Measurements from ENCODE around the gene ADCY2. TPM values are rescaled to one million over a fixed set of nuclear protein-coding genes. Genes with fewer than 3 reads are reported as not detected.

Gene ADCY2
- total RNA-seq, 1 donor from 2014 or later = 18.4 TPM

DNA sequence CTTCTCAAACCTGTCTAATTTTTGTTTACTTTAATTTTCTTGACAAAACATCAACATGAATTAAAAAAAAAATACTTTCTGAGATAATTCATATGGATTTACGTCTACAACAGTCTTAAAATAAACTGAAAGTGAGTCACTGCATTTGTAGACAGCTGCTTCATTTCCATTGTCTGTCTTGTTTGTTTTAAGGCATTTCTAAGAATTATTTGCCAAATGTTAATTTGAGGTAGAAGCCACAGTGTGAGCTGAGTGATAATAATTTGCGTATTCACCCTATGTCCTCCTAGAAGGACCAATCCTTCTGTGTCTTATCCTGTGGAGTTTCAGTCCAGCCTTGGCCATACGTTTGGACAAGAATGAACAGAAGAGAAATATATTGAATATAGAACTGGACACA lies 280.5 kb downstream of the ADCY2 start:
- TF ChIP-seq CTCF (IDR thresholded peaks at IDR 0.05) (no peak), POLR2AphosphoS5 (IDR thresholded peaks at IDR 0.05; ENCODE audit: insufficient read depth in 1 of 2, low read depth in 1 of 2) (no peak), POLR2A (IDR thresholded peaks at IDR 0.05) (no peak)
- H3K4me3 ChIP-seq = no peak overlapping the region
- H3K27me3 ChIP-seq = no peaks in the 10 kb centered on the region
- intact Hi-C loops (cut with DNase I) = no loop called here
- H3K27ac ChIP-seq = no peak overlapping the region
- no peaks in the 10 kb centered on the region for H3K9me3 ChIP-seq
- H3K4me1 ChIP-seq = no peaks in the 10 kb centered on the region
- DNase-seq (ENCODE audit: extremely low spot score in 2 of 2) = no peak
- no peaks in the 10 kb centered on the region for H3K36me3 ChIP-seq

DNA sequence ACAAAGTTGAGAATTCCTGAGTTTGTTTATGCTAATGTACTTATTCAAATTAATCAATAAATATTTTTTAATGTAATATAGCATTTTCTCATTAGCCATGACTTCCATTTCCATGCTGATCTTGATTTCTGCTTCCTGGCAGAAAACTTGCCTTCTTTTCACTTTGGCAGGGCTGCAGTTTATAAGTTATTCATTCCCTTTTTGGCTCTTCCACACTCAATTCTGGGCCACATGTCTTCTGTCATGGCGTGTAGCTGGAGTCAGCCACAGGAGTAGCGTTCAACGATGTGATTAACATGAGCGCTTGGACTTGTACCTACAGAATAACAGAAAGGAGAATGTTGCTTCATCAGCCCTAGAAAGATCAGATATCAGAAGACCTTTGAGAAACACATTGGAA lies 282.1 kb downstream of the ADCY2 start:
- Histone ChIP-seq H3K36me3 (no peaks in the 10 kb centered on the region), H3K27ac (no peak overlapping the region)

GRCh38 chr5:7679663-7680062 lies 283.7 kb downstream of the ADCY2 start:
- no peak overlapping the region for H3K4me3 ChIP-seq
- DNase-seq (ENCODE audit: extremely low spot score in 2 of 2) = no peak
- no peak overlapping the region for H3K27ac ChIP-seq
- TF ChIP-seq POLR2AphosphoS5 (IDR thresholded peaks at IDR 0.05; ENCODE audit: insufficient read depth in 1 of 2, low read depth in 1 of 2) (no peak), CTCF (IDR thresholded peaks at IDR 0.05) (no peak)
- intact Hi-C loops (cut with DNase I) = no loop called here
- H3K4me1 ChIP-seq = no peaks in the 10 kb centered on the region
- H3K9me3 ChIP-seq = no peaks in the 10 kb centered on the region
- no peaks in the 10 kb centered on the region for H3K27me3 ChIP-seq
- H3K36me3 ChIP-seq = no peaks in the 10 kb centered on the region

More for the DNA sequence above, 282.1 kb downstream of the ADCY2 start:
- Histone ChIP-seq H3K4me3 (no peak overlapping the region), H3K27me3 (no peaks in the 10 kb centered on the region), H3K9me3 (no peaks in the 10 kb centered on the region), H3K4me1 (no peaks in the 10 kb centered on the region)
- DNase-seq (ENCODE audit: extremely low spot score in 2 of 2) = no peak
- no peak for TF ChIP-seq POLR2AphosphoS5 (IDR thresholded peaks at IDR 0.05; ENCODE audit: insufficient read depth in 1 of 2, low read depth in 1 of 2)
- TF ChIP-seq CTCF (IDR thresholded peaks at IDR 0.05) = no peak
- TF ChIP-seq POLR2A (IDR thresholded peaks at IDR 0.05) = no peak
- intact Hi-C loops (cut with DNase I) = no loop called here

- intact Hi-C loops (cut with DNase I) = no loop called here
- no peaks in the 10 kb centered on the region for H3K4me1 ChIP-seq
- no peak for TF ChIP-seq POLR2A (IDR thresholded peaks at IDR 0.05)
- no peak for TF ChIP-seq POLR2AphosphoS5 (IDR thresholded peaks at IDR 0.05; ENCODE audit: insufficient read depth in 1 of 2, low read depth in 1 of 2)
- no peak for TF ChIP-seq CTCF (IDR thresholded peaks at IDR 0.05)
- H3K9me3 ChIP-seq = no peaks in the 10 kb centered on the region
- no peaks in the 10 kb centered on the region for H3K36me3 ChIP-seq
- no peak overlapping the region for H3K4me3 ChIP-seq
- H3K27ac ChIP-seq = no peak overlapping the region
- H3K27me3 ChIP-seq = no peaks in the 10 kb centered on the region
- no peak for DNase-seq (ENCODE audit: extremely low spot score in 2 of 2)
These were observed 284.3 kb downstream of the ADCY2 start for GRCh38 chr5:7680260-7680659.

DNA sequence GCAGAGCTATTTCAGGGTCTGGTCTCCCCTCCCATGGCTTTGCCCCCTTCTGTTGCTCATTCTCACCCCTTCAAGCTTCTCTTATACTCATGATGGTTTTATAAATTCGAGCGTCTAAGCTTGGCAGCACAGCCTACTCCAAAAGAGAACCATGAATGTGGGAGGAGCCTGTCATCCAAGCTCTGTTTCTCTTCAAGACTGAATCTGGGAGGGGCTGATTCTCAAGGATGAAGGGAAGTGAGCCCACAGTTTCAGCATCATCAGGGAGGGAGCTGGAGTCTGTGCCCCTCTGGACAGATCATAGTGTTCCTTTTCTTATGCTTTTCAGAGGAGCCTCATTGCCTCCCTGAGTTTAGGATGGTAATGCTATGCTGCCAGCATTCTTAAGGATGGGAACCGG lies 286.4 kb downstream of the ADCY2 start:
- no peak for DNase-seq (ENCODE audit: extremely low spot score in 2 of 2)
- no peaks in the 10 kb centered on the region for H3K27me3 ChIP-seq
- TF ChIP-seq POLR2A (IDR thresholded peaks at IDR 0.05) (no peak), POLR2AphosphoS5 (IDR thresholded peaks at IDR 0.05; ENCODE audit: insufficient read depth in 1 of 2, low read depth in 1 of 2) (no peak), CTCF (IDR thresholded peaks at IDR 0.05) (no peak)
- H3K36me3 ChIP-seq = no peaks in the 10 kb centered on the region
- no peak overlapping the region for H3K4me3 ChIP-seq
- no peak overlapping the region for H3K27ac ChIP-seq
- intact Hi-C loops (cut with DNase I) = no loop called here
- no peaks in the 10 kb centered on the region for H3K4me1 ChIP-seq
- no peaks in the 10 kb centered on the region for H3K9me3 ChIP-seq
